Fibroblast of skin of right quadriceps (primary cell): ENCODE results near the gene LTBP1.

Experiments
- DNase-seq: peaks from one replicate; pipeline ENCODE4 v3.0.0-alpha.2; 2013

LTBP1 gene

DNA sequence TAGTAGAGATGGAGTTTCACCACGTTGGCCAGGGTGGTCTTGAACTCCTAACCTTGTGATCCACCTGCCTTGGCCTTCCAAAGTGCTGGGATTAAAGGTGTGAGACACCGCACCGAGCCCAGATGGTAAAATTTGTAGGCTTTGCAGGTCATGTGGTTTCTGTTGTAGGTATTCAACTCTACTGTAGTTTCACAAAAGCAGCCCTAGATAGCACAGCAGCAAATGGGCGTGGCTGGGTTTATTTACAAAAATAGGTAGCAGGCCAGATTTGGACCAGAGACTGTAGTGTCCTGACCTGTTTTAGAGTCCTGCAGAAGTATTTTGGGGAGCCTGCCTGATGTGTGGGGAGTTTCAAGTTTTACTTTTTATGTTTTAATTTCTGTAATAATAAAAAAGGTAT lies 445.6 kb downstream of the LTBP1 start:
- DNase-seq, result no peak

DNA sequence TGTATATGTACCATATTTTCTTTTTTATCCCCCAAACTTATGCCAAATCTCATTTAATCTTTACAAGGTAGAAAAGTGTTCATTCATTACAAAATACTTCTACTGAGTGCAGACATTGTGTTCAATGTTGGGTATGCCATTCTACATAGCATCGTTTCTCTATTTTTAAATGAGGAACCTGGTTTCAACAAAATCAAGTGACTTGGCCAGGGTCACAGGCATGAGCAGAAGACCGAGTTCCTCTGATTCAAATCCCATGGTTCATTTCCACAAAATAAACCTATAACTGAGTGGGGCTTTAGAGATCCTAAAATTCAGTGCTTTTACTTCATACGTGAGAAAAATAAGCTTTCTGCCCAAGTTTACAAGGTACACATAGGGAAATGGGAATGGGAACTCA lies 448.3 kb downstream of the LTBP1 start:
- DNase-seq, result no peak

DNA sequence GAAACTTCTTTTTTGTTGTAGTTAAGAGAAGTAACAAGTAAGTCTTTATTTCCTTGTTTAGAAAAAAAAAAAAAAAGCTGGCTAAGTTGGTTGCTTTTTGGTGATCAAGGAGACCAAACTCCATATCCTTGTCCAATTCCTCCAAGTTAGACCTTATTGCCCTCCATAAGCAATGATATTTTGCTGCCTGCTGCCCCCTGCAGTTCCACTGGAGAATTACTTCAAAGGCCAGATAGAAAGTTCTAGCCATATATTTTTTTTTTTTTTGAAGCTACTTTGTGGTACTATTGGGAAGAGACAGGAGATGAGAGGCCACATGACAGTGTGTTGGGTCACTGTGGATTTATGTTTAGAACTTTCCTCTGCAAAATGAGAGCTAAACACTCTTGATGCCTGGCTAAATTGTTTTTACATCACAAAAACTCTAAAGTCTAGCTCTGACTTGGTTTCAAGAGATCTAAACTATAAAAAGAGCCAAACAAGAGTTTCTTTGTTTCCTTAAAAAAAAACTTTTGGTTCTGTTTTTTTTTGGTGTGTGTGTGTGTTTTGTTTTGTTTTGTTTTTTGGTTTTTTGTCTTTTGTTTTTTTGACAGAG lies 449.0 kb downstream of the LTBP1 start:
- peak; percentile 67 for DNase-seq

DNA sequence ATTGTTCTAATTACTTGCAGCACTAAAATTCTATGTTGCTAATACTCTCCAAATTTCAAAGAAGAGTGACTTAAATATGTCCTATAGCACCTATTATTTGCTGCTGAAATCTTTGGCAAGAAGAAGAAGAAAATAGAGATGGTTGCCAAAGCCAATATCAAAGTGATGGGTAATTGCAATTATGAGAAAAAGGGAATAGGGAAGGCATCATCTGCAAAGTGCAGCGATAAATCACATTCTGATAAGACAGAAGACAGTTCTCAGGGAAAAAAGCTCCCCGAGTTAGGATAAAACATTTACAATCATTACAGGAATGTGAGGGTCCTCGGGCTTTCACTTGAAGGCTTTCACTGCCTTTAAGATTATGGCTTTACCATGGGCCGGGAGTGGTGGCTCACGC lies 457.6 kb downstream of the LTBP1 start:
- DNase-seq, result no peak

- DNase-seq, result no peak
These were observed 459.9 kb downstream of the LTBP1 start for GRCh38 chr2:33406622-33407021.

- DNase-seq, result no peak
These were observed 461.4 kb downstream of the LTBP1 start for GRCh38 chr2:33408109-33408508.

GRCh38 chr2:33409417-33409955 lies 462.7 kb downstream of the LTBP1 start:
- DNase-seq, result no peak

DNA sequence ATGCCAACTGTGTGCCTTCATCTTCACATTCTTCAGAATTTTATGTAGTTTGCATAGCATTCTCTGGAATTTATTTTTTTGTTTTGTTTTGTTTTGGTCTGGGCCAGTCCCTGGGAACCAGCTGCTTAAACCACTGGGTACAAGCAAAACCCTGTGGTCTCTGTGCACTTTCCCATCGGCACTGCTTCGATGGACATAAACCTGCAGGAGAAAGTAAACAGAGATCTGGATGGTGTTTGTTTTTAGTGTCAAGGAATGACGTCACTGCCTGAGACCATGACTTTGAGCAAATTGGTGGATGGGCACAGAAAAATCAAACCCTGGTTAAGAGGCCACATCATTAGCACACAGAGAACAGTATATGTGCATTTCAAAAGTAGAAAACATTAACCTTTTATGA lies 465.0 kb downstream of the LTBP1 start:
- DNase-seq, result peak; percentile 28

DNA sequence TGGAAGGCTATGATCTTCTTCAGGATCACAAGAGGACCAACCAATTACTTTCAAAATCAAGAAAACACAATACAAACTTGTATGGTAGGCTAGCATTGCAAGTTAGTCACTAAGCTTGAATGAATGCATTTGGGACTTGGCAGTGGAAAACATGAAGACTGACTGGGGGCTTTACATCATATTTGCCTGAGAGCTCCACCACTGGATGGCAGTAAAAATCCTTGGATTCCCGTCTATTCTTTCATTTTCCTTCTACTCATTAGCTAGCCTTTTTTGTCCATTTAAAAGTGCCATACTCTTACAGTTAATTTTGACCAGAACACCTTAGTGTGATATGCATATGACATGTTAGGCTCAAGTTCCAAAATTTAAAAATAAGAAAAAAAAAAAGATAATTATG lies 466.2 kb downstream of the LTBP1 start:
- DNase-seq, result peak; percentile 64

GRCh38 chr2:33419581-33420200 lies 472.9 kb downstream of the LTBP1 start:
- no peak for DNase-seq

DNA sequence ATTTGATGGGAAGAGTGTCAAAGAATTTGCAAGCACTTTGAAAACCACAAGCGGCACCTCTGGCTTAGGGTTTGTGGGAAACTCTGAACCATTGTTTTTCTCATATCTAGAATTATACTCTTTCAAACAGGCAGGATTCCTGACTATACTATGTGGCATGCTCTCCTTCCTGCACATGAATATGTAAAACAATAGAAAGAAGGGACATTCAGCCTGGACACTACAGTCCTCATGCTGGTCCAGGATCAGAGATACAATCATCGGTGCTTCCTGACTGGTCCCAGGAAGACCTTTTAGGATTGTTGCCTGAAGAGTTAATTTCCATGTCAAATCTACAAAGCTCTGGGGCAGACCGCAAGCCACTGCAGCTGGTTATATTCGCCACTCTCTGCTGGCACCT lies 474.0 kb downstream of the LTBP1 start:
- no peak for DNase-seq

DNA sequence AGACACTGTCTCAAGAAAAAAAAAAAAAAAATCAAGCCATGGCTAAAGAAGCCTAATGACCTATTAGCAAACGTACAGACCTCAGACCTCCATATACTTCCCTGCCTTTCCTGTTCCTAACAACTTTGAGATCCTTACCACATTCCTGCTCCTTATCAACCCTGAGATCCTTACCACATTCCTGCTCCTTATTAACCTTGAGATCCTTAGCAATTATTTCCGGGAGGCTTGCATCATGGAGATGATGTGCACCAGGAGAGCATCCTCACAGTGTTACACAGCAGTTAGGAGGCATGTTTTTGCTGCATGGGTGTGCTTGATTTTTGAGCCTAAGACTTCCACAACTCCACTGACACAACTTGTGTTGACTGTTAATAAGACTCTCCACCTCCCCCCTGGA lies 475.1 kb downstream of the LTBP1 start:
- DNase-seq, result peak; percentile 65

- peak; percentile 39 for DNase-seq
These were observed 478.4 kb downstream of the LTBP1 start for GRCh38 chr2:33425161-33425560.

DNA sequence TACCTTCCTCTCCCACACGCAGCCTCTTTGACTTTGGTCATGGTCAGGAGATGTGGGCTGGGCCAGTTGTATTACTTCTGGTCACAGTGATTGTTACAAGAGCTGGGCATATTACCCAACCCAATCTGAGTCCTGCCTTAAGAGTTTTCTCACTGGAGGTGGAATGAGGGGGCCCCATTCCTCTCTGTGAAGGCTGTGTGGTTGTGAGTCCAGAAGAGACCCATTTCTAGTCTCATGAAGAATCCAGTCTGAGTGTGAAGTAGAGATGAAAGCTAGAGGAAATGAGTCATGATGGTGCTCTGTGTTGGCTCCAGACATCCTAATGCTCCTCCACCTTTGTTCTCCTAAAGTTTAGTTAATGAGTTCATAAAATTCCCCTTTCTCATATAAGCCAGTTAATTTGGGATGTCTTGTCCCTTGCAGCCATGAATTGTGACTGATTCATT lies 478.9 kb downstream of the LTBP1 start:
- DNase-seq, result peak; percentile 76

DNA sequence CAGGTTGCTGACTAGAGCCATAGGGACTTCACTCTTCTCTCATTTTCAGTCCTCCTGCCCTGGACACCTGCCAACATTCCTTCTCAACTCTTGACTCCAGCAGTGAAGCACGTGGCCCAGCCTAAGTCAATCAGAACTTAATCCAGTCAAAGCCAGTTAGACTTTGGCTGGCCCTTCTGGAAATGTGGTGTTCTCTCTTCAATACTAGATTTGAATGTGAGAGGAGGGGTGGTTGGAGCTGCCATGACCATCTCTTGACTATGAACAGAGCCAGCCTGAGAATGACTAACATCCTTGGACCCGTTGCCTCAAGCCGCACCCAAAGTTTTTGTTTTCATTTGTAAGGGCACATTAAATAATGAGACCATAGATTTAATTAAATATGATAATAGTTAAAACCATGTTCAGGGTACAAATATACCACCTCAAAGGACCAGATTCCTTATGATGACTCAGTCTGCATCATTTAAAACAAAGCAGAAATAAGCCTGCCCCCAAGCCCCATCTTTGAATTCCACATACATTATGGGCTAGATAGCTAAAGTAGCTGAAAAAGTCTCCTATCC lies 480.0 kb downstream of the LTBP1 start:
- DNase-seq, result peak; percentile 79

DNA sequence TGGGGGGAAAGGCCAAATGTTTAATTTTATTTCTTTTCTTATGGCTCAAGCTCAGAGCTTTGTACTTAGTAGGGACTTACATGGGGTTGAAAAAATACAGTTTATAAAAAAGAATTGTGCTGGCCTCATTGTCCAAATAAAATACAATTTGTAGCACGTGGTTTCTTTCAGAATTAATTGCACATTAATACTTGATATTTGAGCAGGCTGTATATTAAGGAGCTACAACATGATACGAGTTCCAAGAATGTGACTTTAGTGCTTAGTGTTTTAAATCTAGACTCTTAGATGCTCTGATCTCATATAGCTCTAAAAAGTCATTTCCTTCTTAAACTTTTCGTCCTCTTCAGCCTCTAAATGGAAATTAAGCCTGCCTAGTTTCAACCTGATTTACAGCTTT lies 483.3 kb downstream of the LTBP1 start:
- no peak for DNase-seq

DNA sequence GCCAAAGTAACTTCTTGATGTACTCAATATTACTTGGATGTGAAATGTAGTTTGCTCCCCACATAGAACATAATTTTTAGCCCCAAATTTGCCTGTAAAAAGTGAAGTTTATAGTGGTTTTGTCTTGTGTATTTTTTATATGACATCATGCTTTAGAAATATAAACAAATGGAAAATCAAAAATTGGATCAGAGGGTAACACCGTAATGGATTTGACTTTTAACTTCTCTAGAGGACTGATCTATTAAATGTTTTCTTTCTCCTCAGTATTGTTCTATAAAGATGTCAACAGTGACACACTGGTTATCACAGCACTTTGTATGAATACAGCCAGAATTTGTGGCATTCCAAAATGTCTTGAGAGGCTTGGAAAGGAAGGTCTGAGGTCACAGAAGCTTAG lies 484.1 kb downstream of the LTBP1 start:
- no peak for DNase-seq

- no peak for DNase-seq
These were observed 486.1 kb downstream of the LTBP1 start for GRCh38 chr2:33432871-33433270.

DNA sequence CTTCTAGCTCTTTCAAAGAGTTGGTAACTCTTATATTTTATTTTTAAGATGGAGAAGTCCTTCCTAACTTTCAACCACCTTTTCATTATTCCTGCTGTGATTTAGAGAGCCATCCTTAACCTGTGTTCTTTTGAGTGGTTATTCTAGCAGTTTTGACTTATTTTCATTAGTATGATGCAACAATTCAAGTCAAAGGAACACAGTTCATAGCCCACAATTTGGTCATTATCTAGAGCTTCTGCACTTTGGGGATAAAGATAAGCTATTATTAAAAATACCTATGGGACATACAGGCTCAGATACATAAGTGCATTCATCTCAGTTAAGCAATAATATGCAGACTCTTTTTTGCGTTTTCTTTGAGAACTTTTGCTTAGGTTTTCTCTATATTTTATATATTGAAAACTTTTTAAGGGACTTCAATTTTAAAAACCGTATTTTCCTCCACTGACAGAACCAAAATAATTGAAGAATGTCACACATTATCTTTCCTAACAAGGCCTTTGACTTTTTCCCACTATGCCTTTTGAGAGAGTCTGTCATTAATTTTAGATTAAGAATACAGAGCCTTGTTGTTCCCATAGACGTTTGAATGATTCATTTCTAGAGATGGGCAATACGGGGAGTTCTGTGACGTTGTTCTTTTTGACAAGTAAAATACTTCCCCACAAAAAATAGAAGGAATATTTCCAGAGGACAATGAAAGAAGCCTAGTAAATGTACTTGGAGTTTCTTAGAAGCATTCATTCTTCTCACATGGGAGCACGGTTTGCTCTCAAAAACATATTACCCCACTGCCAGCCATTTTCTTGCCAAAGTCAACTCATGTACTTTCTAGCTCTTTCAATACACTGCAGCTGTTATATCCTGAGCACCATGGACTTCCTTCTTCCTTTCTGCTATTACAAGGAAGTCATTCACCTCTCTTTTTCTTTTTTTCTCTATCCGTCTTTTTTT lies 486.8 kb downstream of the LTBP1 start:
- DNase-seq, result no peak

- DNase-seq, result no peak
These were observed 488.8 kb downstream of the LTBP1 start for GRCh38 chr2:33435518-33435917.

- DNase-seq, result no peak
These were observed 489.3 kb downstream of the LTBP1 start for GRCh38 chr2:33436083-33436482.

DNA sequence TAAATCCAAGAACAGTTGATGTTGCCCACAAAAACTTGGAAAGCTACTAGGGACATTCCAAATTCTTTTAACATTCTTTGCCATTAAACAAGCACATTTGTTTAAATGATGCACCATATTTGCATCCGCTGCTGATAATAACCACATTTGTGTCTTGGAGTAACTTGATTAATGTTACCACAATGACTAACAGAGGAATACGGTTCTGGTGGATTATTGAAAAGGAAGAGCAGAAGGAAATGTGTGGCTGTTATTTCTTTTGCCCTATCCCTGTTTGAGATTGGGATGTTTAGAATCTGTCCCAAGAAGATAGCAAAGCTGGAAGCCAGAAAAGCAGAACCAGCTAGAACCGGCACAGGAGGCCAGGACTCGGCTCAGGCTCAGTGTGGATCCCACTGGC lies 490.5 kb downstream of the LTBP1 start:
- DNase-seq, result peak; percentile 98

- DNase-seq, result peak; percentile 56
These were observed 491.1 kb downstream of the LTBP1 start for GRCh38 chr2:33437815-33438214.
